Right lobe of liver (tissue), 6 donors: Measurements from ENCODE around the gene TM6SF1. TPM values are rescaled to one million over a fixed set of nuclear protein-coding genes. Genes with fewer than 3 reads are reported as not detected.

ENCODE experiments used
- ATAC-seq, 4 donors: fragments of 200-7000 bp; cut with Tn5 transposase; one replicate each; pipeline ENCODE4 v1.9.1; 2020; ENCODE audit warnings: mild to moderate bottlenecking in 4 of 4, moderate library complexity in 4 of 4
- DNase-seq, 3 donors: peaks; one replicate each; pipeline ENCODE4 v3.0.0-alpha.2; 2020
- H3K27ac ChIP-seq, 3 donors: fragments of 200-600 bp; one replicate each; pipeline ENCODE4 v1.8.0; 2022
- H3K27me3 ChIP-seq, 2 donors: fragments of 200-600 bp; one replicate each; pipeline ENCODE4 v1.8.0; 2022
- H3K36me3 ChIP-seq, 4 donors: fragments of 200-600 bp; sonication (generic) in 1 of 4; one replicate each; pipeline versions ENCODE4 v1.5.1 to v1.8.0; 2017 to 2022; ENCODE audit warnings: control low read depth in 1 of 4
- H3K4me1 ChIP-seq, 4 donors: fragments of 200-600 bp; sonication (generic) in 1 of 4; one replicate each; pipeline versions ENCODE4 v1.5.1 to v1.8.0; 2017 to 2022; ENCODE audit warnings: control low read depth in 1 of 4
- H3K4me3 ChIP-seq, 3 donors: fragments of 200-600 bp; one replicate each; pipeline ENCODE4 v1.8.0; 2022
- H3K9me3 ChIP-seq, 4 donors: fragments of 200-600 bp; sonication (generic) in 1 of 4; one replicate each; pipeline versions ENCODE4 v1.5.1 to v1.8.0; 2017 to 2022; ENCODE audit warnings: control low read depth in 1 of 4
- CTCF ChIP-seq, 4 donors: fragments of 200-600 bp in 3 of 4; fragments of 450-650 bp in 1 of 4; IDR thresholded peaks; one replicate each; pipeline versions ENCODE4 v1.5.1 to v1.8.0; 2016 to 2022; ENCODE audit warnings: antibody characterized with exemption in 4 of 4, mild to moderate bottlenecking in 2 of 4
- POLR2A ChIP-seq: fragments of 450-650 bp; IDR thresholded peaks from one replicate; pipeline ENCODE4 v1.6.1; 2017; ENCODE audit warnings: antibody characterized with exemption, mild to moderate bottlenecking
- WGBS: methylation state at CpG from one replicate; pipeline ENCODE4 v1.1.6; 2018; ENCODE audit warnings: low coverage, low lambda C conversion rate; ENCODE audit not compliant: insufficient coverage; ENCODE audit errors: missing lambda C conversion rate; 5-methylcytosine and 5-hydroxymethylcytosine counted together
- intact Hi-C, 2 donors: fragments of 100-400 bp; cut with DNase I; formaldehyde crosslinking; loops; one replicate each; pipeline versions ENCODE4 v1.11.2 to v1.14.1; 2022
- total RNA-seq, 6 experiments: library from RNA; depleted of rRNA in 2 of 6; stranded (reverse); fragments of >200 nt in 2 of 6; fragmentation: NEBNext Ultra II Directional in 3 of 6; extraction: Animal tissue kit (Norgen Biotek cat#: 25700) in 3 of 6; gene quantifications; one replicate each; pipeline versions ENCODE4 v1.1.0 to v1.2.4, GENCODE V29; 2016 to 2023
- donor health status: DM: no; HTN: yes; CAD: no.
- donor health status: DM: no; HTN: no; CAD: no.
- donor health status: DM: no; HTN: no; CAD: no.
- donor health status: DM: no; HTN: yes; CAD: no.
- donor health status: DM: no; HTN: yes; CAD: no.

The TM6SF1 gene
- total RNA-seq, 6 experiments from 2014 or later, result 0.77 to 1.8 (median 1.1) TPM

GRCh38 chr15:83094583-83094982 is 12.9 kb upstream of the TM6SF1 start:
- no peak overlapping the region for H3K4me3 ChIP-seq
- H3K27me3 ChIP-seq, result no peaks in the 10 kb centered on the region
- intact Hi-C loops, result no loop called here
- no peaks in the 10 kb centered on the region for H3K4me1 ChIP-seq
- DNase-seq (no peak), ATAC-seq (no peak)
- no peaks in the 10 kb centered on the region for H3K36me3 ChIP-seq
- no peaks in the 10 kb centered on the region for H3K9me3 ChIP-seq
- 76% methylated on average over 5 of the region's 5 CpGs for WGBS
- TF ChIP-seq POLR2A (no peak), CTCF (IDR thresholded peaks at IDR 0.05) (no peak)
- no peak overlapping the region for H3K27ac ChIP-seq

GRCh38 chr15:83098079-83098478 is 9.4 kb upstream of the TM6SF1 start:
- no peaks in the 10 kb centered on the region for H3K4me1 ChIP-seq
- intact Hi-C loops, result no loop called here

GRCh38 chr15:83099290-83099689 is 8.2 kb upstream of the TM6SF1 start:
- ATAC-seq (no peak), DNase-seq (no peak)
- Histone ChIP-seq H3K27ac (no peak overlapping the region), H3K27me3 (no peaks in the 10 kb centered on the region), H3K4me3 (no peak overlapping the region), H3K9me3 (no peaks in the 10 kb centered on the region), H3K36me3 (no peaks in the 10 kb centered on the region), H3K4me1 (no peaks in the 10 kb centered on the region)
- intact Hi-C loops, result no loop called here
- 37% methylated on average over 2 of the region's 2 CpGs for WGBS
- no peak for TF ChIP-seq CTCF (IDR thresholded peaks at IDR 0.05)

More at GRCh38 chr15:83098079-83098478, 9.4 kb upstream of the TM6SF1 start:
- no peak for TF ChIP-seq POLR2A
- no peak for TF ChIP-seq CTCF (IDR thresholded peaks at IDR 0.05)
- ATAC-seq, result no peak
- no peaks in the 10 kb centered on the region for H3K9me3 ChIP-seq
- no peak overlapping the region for H3K4me3 ChIP-seq
- H3K27ac ChIP-seq, result no peak overlapping the region
- no peaks in the 10 kb centered on the region for H3K36me3 ChIP-seq
- no peaks in the 10 kb centered on the region for H3K27me3 ChIP-seq
- DNase-seq, result no peak

GRCh38 chr15:83100097-83100646 is 7.3 kb upstream of the TM6SF1 start:
- intact Hi-C loops, result no loop called here
- TF ChIP-seq POLR2A (no peak), CTCF (IDR thresholded peaks at IDR 0.05) (no peak)
- no peaks in the 10 kb centered on the region for H3K36me3 ChIP-seq
- H3K27ac ChIP-seq, result no peak overlapping the region
- H3K4me1 ChIP-seq, result no peaks in the 10 kb centered on the region
- no peak overlapping the region for H3K4me3 ChIP-seq
- DNase-seq (no peak), ATAC-seq (peak in 3 of 4 donors; percentile 41 to 59 (median 53))
- H3K9me3 ChIP-seq, result no peaks in the 10 kb centered on the region
- WGBS, result 33% methylated on average over 2 of the region's 2 CpGs
- H3K27me3 ChIP-seq, result no peaks in the 10 kb centered on the region

- Histone ChIP-seq H3K4me1 (peaks cover 0 to 5% (median 0%) of the 10 kb centered on the region in 4 donors), H3K36me3 (no peaks in the 10 kb centered on the region), H3K27me3 (no peaks in the 10 kb centered on the region), H3K27ac (no peak overlapping the region), H3K9me3 (no peaks in the 10 kb centered on the region), H3K4me3 (no peak overlapping the region)
- WGBS, result 17% methylated on average over 1 of the region's 2 CpGs
- ATAC-seq (no peak), DNase-seq (no peak)
- intact Hi-C loops, result no loop called here
- TF ChIP-seq CTCF (IDR thresholded peaks at IDR 0.05) (no peak), POLR2A (no peak)
These were observed 5.1 kb upstream of the TM6SF1 start for GRCh38 chr15:83102346-83102745.
